A549 (cell line): ENCODE data around the gene PCNT. TPM values are rescaled to one million over a fixed set of nuclear protein-coding genes. Genes with fewer than 3 reads are reported as not detected.

Source experiments
- ATAC-seq, 2 experiments: fragments of 200-7000 bp in 1 of 2; fragments of >200 bp in 1 of 2; cut with Nextera tagmentation in 1 of 2; cut with Tn5 transposase in 1 of 2; 3 replicates each; pipeline versions ENCODE4 v1.8.0 to v1.9.1; 2018 to 2020; ENCODE audit warnings: mild to moderate bottlenecking in 1 of 2, moderate library complexity in 1 of 2
- CTCF ChIA-PET: fragments of 300-600 bp; sonication (Branson Sonifier 250); formaldehyde crosslinking; extraction: SDS; loops from one replicate; lab custom pipeline; 2021; ENCODE audit warnings: antibody characterized with exemption, inconsistent platforms; lab: Yijun Ruan, JAX
- POLR2A ChIA-PET: fragments of 350-600 bp; formaldehyde crosslinking; extraction: SDS; loops from one replicate; lab custom pipeline; 2021; ENCODE audit warnings: antibody characterized with exemption, inconsistent platforms; lab: Yijun Ruan, JAX
- DNase-seq, 2 experiments: peaks; one replicate each; pipeline versions ENCODE4 v3.0.0 to v3.0.0-alpha.2; 2011 to 2016; ENCODE audit warnings: low read depth in 1 of 2, low spot score in 1 of 2
- FAIRE-seq: peaks from 2 replicates; lab custom pipeline; 2011; peaks lifted over from hg19 to GRCh38; lab: Jason Lieb, UNC
- H3K27ac ChIP-seq, 2 experiments: fragments of >200 bp; sonication (Bioruptor Twin); formaldehyde crosslinking; 3 replicates each; pipeline ENCODE4 v1.5.1; 2016 to 2017
- H3K4me1 ChIP-seq: fragments of >200 bp; sonication (Bioruptor Twin); formaldehyde crosslinking; 3 replicates; pipeline ENCODE4 v1.6.1; 2016
- H3K4me2 ChIP-seq: fragments of >200 bp; sonication (Bioruptor Twin); formaldehyde crosslinking; 3 replicates; pipeline ENCODE4 v1.6.1; 2016
- H3K4me3 ChIP-seq: fragments of >200 bp; sonication (Bioruptor Twin); formaldehyde crosslinking; 3 replicates; pipeline ENCODE4 v1.5.1; 2016
- H3K9me3 ChIP-seq: fragments of >200 bp; sonication (Bioruptor Twin); formaldehyde crosslinking; 3 replicates; pipeline ENCODE4 v1.6.1; 2016
- CHD4 ChIP-seq: fragments of 200-600 bp; sonication (generic); IDR thresholded peaks from 2 replicates; pipeline ENCODE4 v1.6.1; 2016; ENCODE audit warnings: antibody characterized with exemption, mild to moderate bottlenecking, borderline replicate concordance
- E2F6 ChIP-seq: IDR thresholded peaks from 2 replicates; pipeline ENCODE4 v1.6.1; 2012; ENCODE audit warnings: low read depth, borderline replicate concordance
- EHMT2 ChIP-seq: fragments of 200-600 bp; sonication (generic); IDR thresholded peaks from 2 replicates; pipeline ENCODE4 v1.6.1; 2016; ENCODE audit warnings: antibody characterized with exemption, low read depth, mild to moderate bottlenecking, moderate library complexity
- EP300 ChIP-seq, 2 experiments: fragments of >200 bp; sonication (Bioruptor Twin); formaldehyde crosslinking; IDR thresholded peaks; 2 replicates in 1 of 2; 3 replicates in 1 of 2; pipeline ENCODE4 v1.6.1; 2016 to 2017
- ESRRA ChIP-seq: fragments of 150-350 bp; IDR thresholded peaks from 2 replicates; pipeline ENCODE4 v1.6.1; 2014; ENCODE audit warnings: mild to moderate bottlenecking, low read length, borderline replicate concordance
- FOSL2 ChIP-seq, 2 experiments: fragments of 450-650 bp in 1 of 2; fragments of >200 bp in 1 of 2; sonication (Bioruptor Twin) in 1 of 2; formaldehyde crosslinking; IDR thresholded peaks; 2 replicates each; pipeline versions ENCODE4 v1.5.0 to v1.6.1; 2016 to 2020; ENCODE audit warnings: mild to moderate bottlenecking in 1 of 2, moderate library complexity in 1 of 2
- FOXS1 ChIP-seq: fragments of 250-450 bp; sonication (Bioruptor Pico); IDR thresholded peaks from 2 replicates; pipeline ENCODE4 v1.5.0; 2020; ENCODE audit warnings: mild to moderate bottlenecking, moderate library complexity
- HDAC2 ChIP-seq: fragments of 200-600 bp; sonication (generic); IDR thresholded peaks from 2 replicates; pipeline ENCODE4 v1.6.1; 2016
- HOXA7 ChIP-seq: fragments of 250-450 bp; sonication (Bioruptor Pico); IDR thresholded peaks from 2 replicates; pipeline ENCODE4 v1.5.0; 2020; ENCODE audit warnings: mild to moderate bottlenecking, moderate library complexity
- HOXB5 ChIP-seq: fragments of 250-450 bp; sonication (Bioruptor Pico); IDR thresholded peaks from 2 replicates; pipeline ENCODE4 v1.5.0; 2020; ENCODE audit warnings: mild to moderate bottlenecking, moderate library complexity
- JUN ChIP-seq, 2 experiments: fragments of >200 bp; sonication (Bioruptor Twin); formaldehyde crosslinking; IDR thresholded peaks; 2 replicates in 1 of 2; 3 replicates in 1 of 2; pipeline ENCODE4 v1.6.1; 2016 to 2017
- JUNB ChIP-seq: fragments of >200 bp; sonication (Bioruptor Twin); formaldehyde crosslinking; IDR thresholded peaks from 2 replicates; pipeline ENCODE4 v1.6.1; 2016
- KDM1A ChIP-seq: fragments of 200-600 bp; sonication (generic); IDR thresholded peaks from 2 replicates; pipeline ENCODE4 v1.6.1; 2016; ENCODE audit warnings: low read depth, mild to moderate bottlenecking
- MAZ ChIP-seq: fragments of 150-350 bp; IDR thresholded peaks from 2 replicates; pipeline ENCODE4 v1.6.1; 2014; ENCODE audit warnings: antibody characterized with exemption, low read depth, low read length, borderline replicate concordance
- NFE2L2 ChIP-seq: fragments of 150-350 bp; conservative IDR thresholded peaks from 2 replicates; pipeline ENCODE4 v1.6.1; 2014; ENCODE audit warnings: low read length
- NPAS2 ChIP-seq: fragments of 250-450 bp; sonication (Bioruptor Pico); IDR thresholded peaks from 2 replicates; pipeline ENCODE4 v1.8.0; 2022; ENCODE audit warnings: mild to moderate bottlenecking, moderate library complexity, borderline replicate concordance
- RAD21 ChIP-seq, 2 experiments: fragments of >200 bp in 1 of 2; sonication (Bioruptor Twin) in 1 of 2; formaldehyde crosslinking in 1 of 2; IDR thresholded peaks in 1 of 2; conservative IDR thresholded peaks in 1 of 2; 2 replicates in 1 of 2; 3 replicates in 1 of 2; pipeline ENCODE4 v1.6.1; 2012 to 2018; ENCODE audit warnings: inconsistent platforms in 1 of 2
- RARB ChIP-seq: fragments of 250-450 bp; sonication (Bioruptor Pico); IDR thresholded peaks from 2 replicates; pipeline ENCODE4 v1.8.0; 2021; ENCODE audit warnings: mild to moderate bottlenecking, moderate library complexity
- SMC3 ChIP-seq: fragments of >200 bp; sonication (Bioruptor Twin); formaldehyde crosslinking; IDR thresholded peaks from 3 replicates; pipeline ENCODE4 v1.6.1; 2018; ENCODE audit warnings: inconsistent platforms
- TFCP2L1 ChIP-seq: fragments of 250-450 bp; sonication (Bioruptor Pico); IDR thresholded peaks from 2 replicates; pipeline ENCODE4 v1.5.0; 2021; ENCODE audit warnings: mild to moderate bottlenecking
- TP53 ChIP-seq: fragments of 250-450 bp; sonication (Bioruptor Pico); IDR thresholded peaks from 2 replicates; pipeline ENCODE4 v1.5.0; 2021; ENCODE audit warnings: mild to moderate bottlenecking, moderate library complexity
- ZC3H11A ChIP-seq: fragments of 450-650 bp; IDR thresholded peaks from 2 replicates; pipeline ENCODE4 v1.6.1; 2014; ENCODE audit warnings: antibody characterized with exemption, mild to moderate bottlenecking
- ZFP36 ChIP-seq: fragments of 450-650 bp; IDR thresholded peaks from 2 replicates; pipeline ENCODE4 v1.6.1; 2014; ENCODE audit warnings: borderline replicate concordance; ENCODE audit not compliant: partially characterized antibody
- ZNF302 ChIP-seq: fragments of 250-450 bp; sonication (Bioruptor Pico); IDR thresholded peaks from 2 replicates; pipeline ENCODE4 v1.9.0; 2021; ENCODE audit warnings: inconsistent platforms, mild to moderate bottlenecking, moderate library complexity
- ZSCAN20 ChIP-seq: fragments of 250-450 bp; sonication (Bioruptor Pico); IDR thresholded peaks from 2 replicates; pipeline ENCODE4 v1.8.0; 2022; ENCODE audit warnings: mild to moderate bottlenecking, moderate library complexity
- WGBS: methylation state at CpG from one replicate; pipeline ENCODE4 v1.1.6; 2017; ENCODE audit errors: missing lambda C conversion rate; 5-methylcytosine and 5-hydroxymethylcytosine counted together
- polyA plus RNA-seq, 4 experiments: library from polyadenylated mRNA; depleted of rRNA in 3 of 4; stranded (reverse); fragments of >200 nt; fragmentation: RNase III in 1 of 4; extraction: RNeasy Plus Mini Kit Qiagen cat#74134 plus additional on column Dnase treatment in 1 of 4; gene quantifications; 2 replicates in 3 of 4; 3 replicates in 1 of 4; pipeline ENCODE4 v1.2.3, GENCODE V29; 2011 to 2017
- TF ChIP-seq, protein P1 (sequence below): fragments of >200 bp; sonication (Bioruptor Twin); formaldehyde crosslinking; IDR thresholded peaks from 2 replicates; pipeline ENCODE4 v1.6.1; 2016

PCNT gene
- polyA plus RNA-seq, 2 of the 4 experiments (the other 2 are of a cell fraction), result 11.1 to 14.6 TPM

DNA sequence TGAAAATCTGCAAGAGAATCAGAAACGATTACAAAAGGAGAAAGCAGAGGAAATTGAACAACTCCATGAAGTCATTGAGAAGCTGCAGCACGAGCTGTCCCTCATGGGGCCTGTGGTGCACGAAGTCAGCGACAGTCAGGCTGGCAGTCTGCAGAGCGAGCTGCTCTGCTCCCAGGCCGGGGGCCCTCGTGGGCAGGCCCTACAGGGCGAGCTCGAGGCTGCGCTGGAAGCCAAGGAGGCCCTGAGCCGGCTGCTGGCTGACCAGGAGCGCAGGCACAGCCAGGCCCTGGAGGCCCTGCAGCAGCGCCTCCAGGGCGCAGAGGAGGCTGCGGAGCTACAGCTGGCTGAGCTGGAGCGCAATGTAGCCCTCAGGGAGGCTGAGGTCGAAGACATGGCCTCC, 87.3 kb downstream of the PCNT start (continued):
- TF ChIP-seq MAZ (no peak), NFE2L2 (no peak), ESRRA (no peak), EHMT2 (no peak), RARB (CRISPR knock-in tag) (no peak), TP53 (CRISPR knock-in tag) (no peak), SMC3 (no peak)

DNA sequence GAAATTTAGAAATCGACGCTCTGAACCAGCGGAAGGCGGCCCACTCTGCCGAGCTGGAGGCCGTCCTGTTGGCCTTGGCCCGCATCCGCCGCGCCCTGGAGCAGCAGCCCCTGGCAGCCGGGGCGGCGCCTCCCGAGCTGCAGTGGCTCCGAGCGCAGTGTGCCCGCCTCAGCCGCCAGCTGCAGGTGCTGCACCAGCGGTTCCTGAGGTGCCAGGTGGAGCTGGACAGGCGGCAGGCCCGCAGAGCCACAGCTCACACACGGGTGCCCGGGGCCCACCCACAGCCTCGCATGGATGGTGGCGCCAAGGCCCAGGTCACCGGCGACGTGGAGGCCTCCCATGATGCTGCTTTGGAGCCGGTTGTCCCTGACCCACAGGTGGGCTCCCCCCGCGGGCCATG, 87.7 kb downstream of the PCNT start:
- no peak for TF ChIP-seq JUN (IDR thresholded peaks at IDR 0.05)
- no peak for TF ChIP-seq TFCP2L1 (CRISPR knock-in tag)
- TF ChIP-seq CHD4, result no peak
- no peak for TF ChIP-seq SMC3
- TF ChIP-seq JUNB, result no peak
- TF ChIP-seq RAD21 (conservative IDR thresholded peaks at IDR 0.05 in 1 of 2, IDR thresholded peaks at IDR 0.05 in 1 of 2), result no peak
- TF ChIP-seq HOXB5 (CRISPR knock-in tag), result no peak
- no peak for TF ChIP-seq EP300 (IDR thresholded peaks at IDR 0.05)
- no peak for TF ChIP-seq E2F6
- TF ChIP-seq ZNF302 (CRISPR knock-in tag), result no peak
- TF ChIP-seq, protein P1, sequence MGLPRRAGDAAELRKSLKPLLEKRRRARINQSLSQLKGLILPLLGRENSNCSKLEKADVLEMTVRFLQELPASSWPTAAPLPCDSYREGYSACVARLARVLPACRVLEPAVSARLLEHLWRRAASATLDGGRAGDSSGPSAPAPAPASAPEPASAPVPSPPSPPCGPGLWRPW, result no peak
- TF ChIP-seq MAZ, result no peak
- H3K4me3 ChIP-seq, result no peak overlapping the region
- no peaks in the 10 kb centered on the region for H3K9me3 ChIP-seq
- ATAC-seq (no peak), FAIRE-seq (no peak), DNase-seq (no peak)
- no peak overlapping the region for H3K27ac ChIP-seq
- ChIA-PET CTCF (interaction anchor here (1.2 kb wide), 1 partner anchor 9 kb away, joined by 3 read pairs; no protein-coding TSS in a partner anchor), POLR2A (interaction anchor here (0.5 kb wide), 1 partner anchor 224 kb away, joined by 3 read pairs; the partner anchor contains the start of gene PRMT2)
- no peak overlapping the region for H3K4me2 ChIP-seq
- no peaks in the 10 kb centered on the region for H3K4me1 ChIP-seq
- WGBS, result 94% methylated on average over 25 of the region's 31 CpGs

DNA sequence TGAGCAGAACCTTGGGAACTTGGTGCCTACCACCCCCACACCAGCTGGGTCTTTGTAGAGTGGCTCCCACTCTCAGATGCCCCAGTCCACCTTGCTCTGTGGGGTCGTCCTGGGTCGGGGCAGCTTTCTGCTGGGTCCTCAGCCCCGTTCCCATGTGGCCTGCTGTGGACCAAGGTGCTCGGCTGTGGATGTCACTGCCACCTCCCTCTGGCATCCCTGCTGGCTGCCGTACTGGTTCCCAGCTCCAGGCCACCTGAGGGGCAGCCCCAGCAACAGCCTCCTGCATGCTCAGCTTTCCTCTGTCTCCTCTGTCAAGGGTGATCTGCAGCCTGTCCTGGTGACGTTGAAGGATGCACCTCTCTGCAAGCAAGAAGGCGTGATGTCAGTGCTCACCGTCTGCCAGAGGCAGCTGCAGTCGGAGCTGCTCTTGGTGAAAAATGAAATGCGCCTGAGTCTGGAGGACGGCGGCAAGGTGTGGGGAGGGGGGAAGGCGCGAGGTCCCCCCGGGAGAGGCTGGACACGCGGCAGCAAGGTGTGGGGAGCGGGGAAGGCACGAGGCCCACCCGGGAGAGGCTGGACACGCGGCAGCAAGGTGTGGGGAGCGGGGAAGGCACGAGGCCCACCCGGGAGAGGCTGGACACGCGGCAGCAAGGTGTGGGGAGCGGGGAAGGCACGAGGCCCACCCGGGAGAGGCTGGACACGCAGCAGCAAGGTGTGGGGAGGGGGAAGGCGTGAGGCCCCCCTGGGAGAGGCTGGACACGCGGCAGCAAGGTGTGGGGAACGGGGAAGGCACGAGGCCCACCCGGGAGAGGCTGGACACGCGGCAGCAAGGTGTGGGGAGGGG, 88.8 kb downstream of the PCNT start:
- CTCF ChIA-PET, result interaction anchor here (1.2 kb wide), 1 partner anchor 8 kb away, joined by 3 read pairs; no protein-coding TSS in a partner anchor
- no peak overlapping the region for H3K27ac ChIP-seq
- no peak overlapping the region for H3K4me3 ChIP-seq
- no peak for FAIRE-seq
- 97% methylated on average over 15 of the region's 39 CpGs for WGBS
- no peak overlapping the region for H3K4me2 ChIP-seq
- ATAC-seq, result no peak
- no peaks in the 10 kb centered on the region for H3K4me1 ChIP-seq
- POLR2A ChIA-PET, result no interaction called here
- no peaks in the 10 kb centered on the region for H3K9me3 ChIP-seq
- TF ChIP-seq HDAC2, result no peak
- TF ChIP-seq FOSL2 (IDR thresholded peaks at IDR 0.05), result no peak
- no peak for TF ChIP-seq FOSL2 (CRISPR knock-in tag; IDR thresholded peaks at IDR 0.05)
- TF ChIP-seq ZSCAN20, result no peak
- no peak for TF ChIP-seq EHMT2
- TF ChIP-seq ZC3H11A, result no peak
- TF ChIP-seq TP53 (CRISPR knock-in tag), result no peak
- no peak for TF ChIP-seq E2F6
- TF ChIP-seq FOXS1 (CRISPR knock-in tag), result no peak
- no peak for TF ChIP-seq TFCP2L1 (CRISPR knock-in tag)
- TF ChIP-seq HOXA7 (CRISPR knock-in tag), result no peak
- TF ChIP-seq KDM1A, result no peak
- TF ChIP-seq ZFP36, result no peak
- no peak for TF ChIP-seq NPAS2
- no peak for DNase-seq
